NCI-H1694 (cell line): ENCODE results near the gene FITM1.

ENCODE experiments used
- DNase-seq: peaks from one replicate; lab custom pipeline; 2025; lab: John Stamatoyannopoulos, UW

FITM1 gene, protein sequence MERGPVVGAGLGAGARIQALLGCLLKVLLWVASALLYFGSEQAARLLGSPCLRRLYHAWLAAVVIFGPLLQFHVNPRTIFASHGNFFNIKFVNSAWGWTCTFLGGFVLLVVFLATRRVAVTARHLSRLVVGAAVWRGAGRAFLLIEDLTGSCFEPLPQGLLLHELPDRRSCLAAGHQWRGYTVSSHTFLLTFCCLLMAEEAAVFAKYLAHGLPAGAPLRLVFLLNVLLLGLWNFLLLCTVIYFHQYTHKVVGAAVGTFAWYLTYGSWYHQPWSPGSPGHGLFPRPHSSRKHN

DNA sequence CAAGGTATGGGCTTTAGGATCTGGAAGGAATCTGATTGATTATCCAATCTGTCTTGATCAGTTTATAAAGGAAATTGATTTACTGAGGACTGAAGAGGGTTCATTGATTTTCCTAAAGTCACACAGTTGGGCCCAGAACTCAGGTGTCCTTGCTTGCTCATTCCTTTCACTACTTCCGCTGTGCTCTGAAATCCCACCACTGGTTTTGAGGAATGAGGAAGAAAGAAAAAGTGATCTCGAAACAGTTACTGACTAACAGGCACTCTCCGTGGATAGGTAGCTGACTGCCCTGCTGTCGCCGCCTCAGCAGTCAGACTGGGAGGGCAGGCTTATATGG is at the start of gene FITM1:
Gene FITM1, plus strand, starts transcription at position 280 of the 337 bp plus-strand sequence. CDS start 905 bp downstream, outside the sequence.
- no peak for DNase-seq

DNA sequence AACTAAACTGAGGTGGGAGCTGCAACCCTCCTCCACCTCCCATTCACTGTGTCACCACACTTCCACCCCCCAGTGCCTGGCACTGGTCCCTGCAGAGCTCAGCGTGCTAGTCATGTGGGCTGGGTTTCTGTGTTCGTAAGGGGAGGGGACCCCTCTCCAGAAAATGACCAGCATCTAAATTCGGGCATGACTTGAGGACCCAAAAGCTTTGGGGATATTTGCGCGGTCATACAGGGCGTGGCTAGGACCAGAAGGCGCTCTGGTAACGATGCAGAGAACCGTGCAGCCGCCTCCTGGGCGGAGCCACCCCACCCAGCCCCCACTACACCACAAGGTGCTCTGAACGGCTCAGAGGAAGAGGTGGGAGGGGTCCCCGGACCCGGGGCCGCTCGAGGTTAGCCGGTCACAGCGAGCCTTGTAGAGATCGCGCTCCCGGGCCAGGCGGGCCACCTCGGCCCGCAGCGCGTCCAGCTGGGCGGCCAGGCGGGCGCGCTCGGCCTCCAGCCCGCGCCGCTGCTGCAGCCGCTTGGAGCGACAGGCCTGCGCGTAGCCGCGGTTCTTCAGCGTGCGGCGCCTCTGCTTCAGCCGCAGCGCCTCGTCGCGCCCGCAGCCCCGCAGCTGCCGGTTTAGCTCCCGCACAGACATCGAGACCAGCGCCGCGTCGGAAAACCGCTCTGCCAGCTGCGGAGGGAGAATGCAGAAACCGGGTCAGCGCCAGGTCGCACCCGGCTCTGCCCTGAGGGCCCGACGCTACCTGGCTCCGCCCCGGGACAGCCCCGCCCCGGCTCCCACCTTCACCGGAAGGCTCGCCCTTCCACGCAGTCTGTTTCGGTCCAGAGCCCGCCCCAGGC is 49.3 kb upstream of the FITM1 start:
- DNase-seq, result peak; percentile 80

DNA sequence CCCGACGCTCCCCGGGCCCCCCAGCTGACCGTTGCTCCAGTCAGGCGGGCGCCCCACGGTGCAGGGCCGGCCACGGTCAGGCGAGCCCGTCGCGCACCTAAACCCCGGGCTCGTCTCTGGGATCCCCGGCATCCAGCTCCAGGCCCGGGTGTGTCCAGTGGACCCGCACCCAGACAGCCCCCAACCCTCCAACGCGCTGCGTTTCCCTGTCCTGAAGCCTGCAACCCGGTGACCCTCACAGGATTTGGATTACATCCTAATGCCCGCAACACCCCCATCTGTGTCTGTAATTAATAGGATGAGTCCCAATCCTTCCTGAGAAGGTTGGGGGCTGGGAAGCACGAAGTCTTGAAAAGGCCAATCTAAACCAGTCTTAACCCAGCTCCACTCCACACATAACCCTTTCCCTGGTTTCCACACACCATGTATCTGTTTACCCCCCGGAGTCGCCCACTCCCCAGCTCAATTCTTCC is 48.7 kb upstream of the FITM1 start:
- no peak for DNase-seq

DNA sequence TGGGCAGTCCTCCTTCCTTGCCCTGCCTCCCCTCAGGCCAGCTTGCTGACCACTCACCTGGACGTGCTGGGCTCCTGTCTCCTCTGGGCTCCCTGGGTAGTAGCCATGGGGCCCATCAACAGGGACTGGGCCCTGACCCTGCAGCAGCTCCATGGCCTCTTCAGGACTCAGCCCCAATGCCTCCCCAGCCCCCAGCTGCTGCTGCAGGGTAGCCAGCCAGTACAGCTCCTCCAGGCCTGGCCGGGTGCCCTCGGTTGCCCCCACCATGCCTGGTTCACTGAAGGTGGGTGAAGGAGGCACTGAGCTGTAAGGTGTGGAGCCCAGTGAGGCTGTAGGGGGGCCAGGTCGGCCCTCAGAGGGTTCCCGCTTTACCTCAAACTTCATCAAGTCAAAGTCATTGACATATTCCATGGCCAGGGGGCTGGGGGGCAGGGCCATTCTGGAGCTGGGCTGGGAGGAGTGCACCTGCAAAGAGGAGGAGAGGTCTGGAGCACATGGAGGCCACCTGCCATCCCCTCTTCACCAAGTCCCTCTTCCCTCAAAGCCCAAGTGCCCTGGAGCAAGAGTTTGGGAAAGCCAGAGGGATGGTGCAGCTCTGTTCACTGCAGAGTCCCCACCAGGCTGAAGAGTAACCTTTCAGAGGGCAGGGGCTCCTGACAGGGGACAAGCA is 47.9 kb upstream of the FITM1 start:
- no peak for DNase-seq

DNA sequence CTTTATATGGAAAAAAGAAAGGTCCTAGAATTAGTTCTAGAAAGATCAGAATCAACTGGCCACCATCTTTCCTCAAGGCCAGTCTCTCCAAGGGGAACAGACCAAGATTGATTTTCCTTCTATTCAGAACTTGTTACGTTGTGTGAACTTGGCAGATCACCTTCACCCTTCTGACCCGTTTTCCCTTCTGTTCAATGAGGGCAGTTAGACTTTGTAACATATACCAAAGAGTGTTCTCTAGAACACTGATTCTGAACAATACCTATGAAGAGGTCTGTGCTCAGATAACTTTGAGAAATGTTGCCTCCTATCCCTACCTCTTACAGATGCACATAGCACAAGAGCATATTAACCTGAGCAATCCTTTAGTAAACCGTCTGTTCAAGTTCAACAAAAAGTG is 47.0 kb upstream of the FITM1 start:
- DNase-seq, result no peak

DNA sequence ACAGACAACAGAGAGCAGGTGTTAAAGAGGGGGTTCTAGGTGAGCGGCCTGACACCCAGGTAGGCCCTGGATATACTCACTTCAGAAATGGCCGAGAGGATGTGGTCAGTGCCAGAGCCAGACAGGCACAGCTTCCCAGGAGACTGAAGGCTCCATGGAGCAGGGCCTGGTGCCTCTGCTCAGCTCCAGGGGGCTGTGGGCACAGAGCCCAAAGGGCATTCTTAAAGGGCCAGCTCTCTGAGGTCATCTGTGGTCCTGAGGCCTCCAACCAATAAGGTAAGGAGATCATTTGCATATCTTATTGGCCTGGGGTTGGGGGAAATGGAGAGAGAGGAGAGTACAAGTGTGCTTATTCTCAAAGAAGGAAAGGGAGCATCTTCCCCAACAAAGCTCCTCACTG is 46.0 kb upstream of the FITM1 start:
- DNase-seq, result no peak

DNA sequence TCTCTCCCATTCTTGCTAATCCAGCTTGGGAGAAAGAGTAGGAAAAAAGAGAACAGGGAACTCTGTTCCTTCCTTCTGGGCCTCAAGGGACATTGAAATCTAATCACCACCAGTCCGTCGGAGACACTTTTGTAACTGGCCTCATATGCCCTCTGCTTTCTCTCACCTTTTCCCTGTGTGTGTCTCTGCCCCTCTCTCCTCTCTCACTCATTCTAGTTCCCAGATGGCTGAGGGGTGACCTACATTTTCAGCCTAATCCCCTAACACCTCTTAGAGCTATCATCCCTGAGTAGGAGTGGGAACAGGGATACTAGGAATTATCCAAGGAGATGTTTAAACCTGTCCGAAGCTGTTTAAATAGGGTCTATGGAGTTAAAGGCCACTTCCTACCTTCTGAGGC is 45.2 kb upstream of the FITM1 start:
- no peak for DNase-seq

DNA sequence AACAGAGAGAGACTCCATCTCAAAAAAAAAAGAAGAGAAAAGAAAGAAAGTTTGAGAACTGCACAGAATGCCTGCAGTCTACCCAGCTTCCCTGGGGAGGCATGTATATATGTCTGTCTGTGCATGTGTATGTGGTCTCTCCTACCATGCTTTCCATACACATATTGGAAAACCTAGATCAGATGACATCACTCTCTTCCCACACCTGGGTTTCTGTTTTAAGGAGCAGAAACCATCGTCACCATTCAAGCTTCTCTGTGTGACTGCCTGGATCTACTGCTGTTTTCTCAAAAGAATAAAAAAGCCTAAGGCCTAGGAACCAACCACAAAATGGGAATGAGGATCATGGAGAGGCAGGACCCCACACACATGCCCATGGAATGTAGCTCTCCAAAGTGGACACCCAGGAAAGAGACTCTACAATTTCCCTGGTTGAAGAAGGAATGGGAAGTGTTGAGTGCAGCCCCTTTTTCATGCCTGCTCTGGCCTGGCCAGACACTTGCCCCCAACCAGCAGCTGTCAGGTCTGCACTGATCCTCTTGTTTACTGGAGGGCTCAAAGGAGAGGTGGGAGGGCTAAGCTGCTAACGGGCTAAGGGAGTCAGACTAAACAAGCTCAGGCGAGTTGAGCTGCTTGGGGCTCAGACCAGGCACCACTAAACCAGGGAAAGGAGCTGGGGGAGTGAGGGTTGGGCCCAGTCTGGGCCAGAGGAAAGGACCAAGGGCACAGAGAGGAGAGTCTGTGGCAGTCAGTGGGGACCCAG is 44.1 kb upstream of the FITM1 start:
- no peak for DNase-seq

DNA sequence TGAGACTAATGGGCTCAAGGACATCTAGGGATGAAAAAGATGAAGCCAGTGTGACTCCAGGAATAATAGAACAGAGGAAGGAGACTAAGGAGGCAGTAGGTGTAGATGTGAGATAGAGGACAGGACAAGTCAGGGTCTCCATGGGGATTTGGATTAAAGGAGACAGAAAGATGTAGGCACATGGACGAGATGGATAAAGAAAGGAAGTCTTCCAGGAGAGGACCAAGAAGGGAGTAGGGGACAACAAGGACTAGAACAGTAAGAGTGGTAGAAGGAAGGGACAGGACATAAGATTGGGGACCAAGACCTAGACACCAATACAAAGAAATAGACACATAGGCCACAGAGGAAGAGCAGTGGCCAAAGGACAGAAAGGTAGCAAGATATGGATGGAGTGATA is 43.5 kb upstream of the FITM1 start:
- DNase-seq, result no peak

DNA sequence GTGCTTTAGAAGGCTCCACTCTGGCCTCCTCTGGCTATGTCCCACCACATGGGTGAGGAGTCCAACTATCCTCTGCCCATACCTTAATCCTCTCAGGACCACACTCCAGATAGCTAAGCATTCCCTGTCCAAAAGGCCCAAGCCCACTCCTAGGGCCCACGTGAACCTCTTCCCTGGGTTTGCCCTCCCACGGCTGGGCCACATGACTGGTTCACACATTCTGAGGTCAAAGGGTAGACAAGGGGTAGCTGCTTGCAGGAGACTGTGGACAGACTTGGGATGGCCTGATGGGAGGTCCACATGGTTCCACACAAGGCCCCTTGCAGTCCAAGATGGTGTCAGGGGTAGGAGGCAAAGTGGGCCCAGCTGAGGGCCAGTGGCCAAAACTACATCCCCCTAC is 42.4 kb upstream of the FITM1 start:
- no peak for DNase-seq

DNA sequence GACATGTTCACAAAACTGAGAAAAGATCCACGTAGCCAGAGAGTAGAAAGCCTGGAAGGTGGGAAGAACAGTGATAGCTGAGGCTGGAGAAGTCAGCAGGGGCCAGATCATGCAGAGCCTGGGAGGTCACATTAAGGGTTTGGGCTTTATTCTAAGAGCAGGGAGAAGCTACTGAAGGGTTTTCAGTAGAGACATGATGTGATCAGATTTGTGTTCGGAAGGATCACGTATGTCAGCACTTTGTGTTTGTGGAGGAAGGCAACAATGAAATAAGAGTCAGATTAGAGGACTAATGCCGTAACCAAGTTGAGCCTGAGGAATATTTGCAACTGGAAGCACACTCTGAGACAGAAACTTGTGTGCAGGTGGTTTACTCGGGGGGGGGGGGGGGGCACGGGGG is 40.6 kb upstream of the FITM1 start:
- no peak for DNase-seq

DNA sequence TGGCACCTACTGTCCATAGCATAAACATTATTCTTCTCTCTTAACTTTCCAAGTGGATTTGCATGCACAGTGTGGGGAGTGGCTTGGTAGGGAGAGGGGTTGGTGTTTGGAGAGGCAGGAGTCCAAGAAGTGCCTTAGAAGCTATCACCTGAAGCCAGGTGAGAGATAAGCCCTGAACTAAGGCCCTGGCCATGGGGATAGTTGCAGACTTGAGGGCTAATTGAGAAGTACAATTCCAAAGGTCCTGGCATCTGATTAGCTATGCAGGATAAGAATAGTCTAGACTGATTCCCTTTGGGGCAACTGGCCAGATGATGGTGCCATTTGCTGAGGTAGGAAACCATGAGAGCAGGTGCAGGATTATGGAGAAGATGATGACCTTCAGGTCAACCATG is 38.4 kb upstream of the FITM1 start:
- DNase-seq, result no peak

DNA sequence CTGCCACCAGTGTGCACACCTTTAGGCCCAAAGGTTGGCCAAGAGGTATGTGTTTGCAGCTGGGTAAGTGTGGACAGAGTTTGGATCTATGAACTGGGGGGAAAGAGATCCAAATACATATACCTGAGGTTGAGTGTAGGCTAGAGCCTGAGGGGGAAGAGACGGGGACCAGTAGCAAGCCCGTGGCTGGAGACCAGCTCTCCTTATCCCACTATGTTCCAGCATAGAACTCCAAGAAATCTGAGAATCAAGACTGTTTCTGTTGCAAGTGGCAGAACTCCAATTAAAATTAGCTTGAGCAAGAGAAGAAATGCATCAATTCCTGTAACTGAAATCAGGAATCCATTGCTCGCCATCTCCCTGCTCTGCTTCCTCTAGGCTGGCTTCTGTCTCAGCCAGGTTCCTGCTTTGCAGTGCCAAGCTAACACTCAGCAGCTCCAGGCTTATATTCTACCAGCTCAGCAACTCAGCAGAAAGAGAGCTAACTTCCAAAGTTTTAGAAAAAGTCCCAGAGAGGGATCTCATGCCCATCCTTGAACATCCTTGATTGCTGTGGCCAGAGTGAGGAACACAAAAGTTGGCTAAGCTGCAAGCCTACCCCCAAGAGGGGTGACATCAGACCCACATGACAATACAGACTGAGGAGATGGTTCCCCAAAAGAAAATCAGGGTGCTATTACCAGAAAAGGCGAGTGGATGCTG is 37.8 kb upstream of the FITM1 start:
- DNase-seq, result no peak

DNA sequence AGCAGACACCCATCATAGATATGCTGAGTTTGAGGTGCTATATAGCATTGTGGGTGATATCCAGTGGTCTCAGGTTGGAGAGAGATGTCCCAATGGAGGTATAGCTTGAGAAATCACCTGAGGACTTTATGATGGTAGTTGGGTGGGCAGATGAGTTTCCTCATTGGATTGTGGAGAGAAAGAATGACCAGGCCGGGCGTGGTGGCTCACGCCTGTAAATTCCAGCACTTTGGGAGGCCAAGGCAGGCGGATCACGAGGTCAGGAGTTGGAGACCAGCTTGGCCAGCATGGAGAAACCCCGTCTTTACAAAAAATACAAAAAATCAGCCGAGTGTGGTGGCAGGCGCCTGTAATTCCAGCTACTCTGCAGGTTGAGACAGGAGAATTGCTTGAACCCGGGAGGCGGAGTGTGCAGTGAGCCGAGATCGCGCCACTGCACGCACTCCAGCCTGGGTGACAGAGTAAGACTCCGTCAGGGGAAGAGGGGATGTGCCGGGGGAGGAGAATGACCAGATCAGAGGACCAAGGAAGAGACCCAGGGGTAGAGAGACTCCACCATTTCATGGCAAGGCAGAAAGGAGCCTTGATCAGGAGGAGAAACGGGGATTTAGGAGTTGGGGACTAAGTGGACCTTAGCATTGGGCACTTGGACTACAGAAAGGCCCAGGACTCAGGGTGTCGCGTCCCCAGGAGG is 37.1 kb upstream of the FITM1 start:
- no peak for DNase-seq

DNA sequence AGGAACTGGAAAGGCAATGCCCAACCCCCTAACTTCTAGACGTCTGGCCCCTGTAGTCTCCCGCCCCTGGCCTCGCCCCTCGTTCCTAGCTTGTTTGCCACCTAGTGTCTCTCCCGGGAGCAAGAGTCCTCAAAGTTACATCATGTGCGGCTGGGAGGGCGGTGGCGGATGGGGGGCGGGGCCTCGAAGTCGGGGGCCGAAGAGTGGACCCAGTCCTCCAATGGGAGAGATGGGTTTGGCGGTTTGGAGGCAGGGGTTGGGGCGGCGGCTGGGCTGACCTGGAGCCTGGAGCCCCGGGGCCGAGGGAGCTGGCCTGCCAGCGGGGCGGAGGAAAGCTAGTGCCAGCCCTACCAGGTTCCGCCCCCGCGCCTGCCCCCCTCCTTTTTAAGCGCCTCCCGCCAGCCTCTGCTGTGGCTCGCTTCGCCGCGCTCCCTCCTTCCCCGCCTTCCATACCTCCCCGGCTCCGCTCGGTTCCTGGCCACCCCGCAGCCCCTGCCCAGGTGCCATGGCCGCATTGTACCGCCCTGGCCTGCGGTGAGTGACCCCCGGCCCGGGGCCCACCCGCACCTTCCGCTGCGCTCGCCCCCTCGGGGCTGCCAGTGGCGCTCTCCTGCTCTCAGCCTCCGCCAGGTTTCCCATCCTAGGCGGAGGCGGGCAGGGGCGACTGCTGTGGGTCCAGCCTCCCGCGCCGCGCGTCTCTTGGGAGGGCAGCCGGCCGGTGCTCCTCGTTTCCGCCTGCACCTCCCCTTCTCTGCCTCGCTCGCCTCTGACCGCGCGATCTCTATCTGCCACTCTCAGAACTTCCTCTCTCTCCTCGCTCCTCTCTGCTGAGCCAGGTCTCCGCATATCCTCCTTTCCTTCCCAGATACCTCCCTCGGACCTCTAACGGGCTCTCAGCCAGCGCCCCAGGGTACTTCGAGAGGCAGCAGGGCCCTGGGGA is 36.3 kb upstream of the FITM1 start, which contains the start of gene PCK2:
Gene PCK2, plus strand, starts transcription at position 411 of the 940 bp plus-strand sequence. Its CDS starts 95 bp downstream, at position 506.
- peak; percentile 60 for DNase-seq

DNA sequence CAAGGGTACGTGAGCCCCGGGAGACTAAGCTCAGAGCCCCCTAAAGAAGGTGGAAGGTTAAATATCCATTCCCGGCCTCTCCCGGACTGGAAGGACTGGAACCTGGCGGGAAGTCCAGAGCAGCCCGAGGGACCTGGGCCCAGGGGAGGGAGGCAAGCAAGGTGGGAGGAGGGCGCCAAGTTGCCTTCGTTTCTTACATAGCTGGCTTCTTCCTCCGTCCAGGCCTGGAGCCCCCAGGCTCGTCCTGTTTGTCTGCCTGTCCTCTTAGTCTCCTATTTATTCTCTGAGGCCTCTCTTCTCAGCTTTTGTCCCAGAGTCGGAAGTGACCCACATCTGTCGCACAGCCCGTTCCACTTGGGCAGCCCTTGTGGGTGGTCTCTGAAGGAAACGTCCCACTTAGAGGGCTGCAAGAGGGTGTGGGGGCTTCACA is 35.6 kb upstream of the FITM1 start:
- DNase-seq, result no peak

DNA sequence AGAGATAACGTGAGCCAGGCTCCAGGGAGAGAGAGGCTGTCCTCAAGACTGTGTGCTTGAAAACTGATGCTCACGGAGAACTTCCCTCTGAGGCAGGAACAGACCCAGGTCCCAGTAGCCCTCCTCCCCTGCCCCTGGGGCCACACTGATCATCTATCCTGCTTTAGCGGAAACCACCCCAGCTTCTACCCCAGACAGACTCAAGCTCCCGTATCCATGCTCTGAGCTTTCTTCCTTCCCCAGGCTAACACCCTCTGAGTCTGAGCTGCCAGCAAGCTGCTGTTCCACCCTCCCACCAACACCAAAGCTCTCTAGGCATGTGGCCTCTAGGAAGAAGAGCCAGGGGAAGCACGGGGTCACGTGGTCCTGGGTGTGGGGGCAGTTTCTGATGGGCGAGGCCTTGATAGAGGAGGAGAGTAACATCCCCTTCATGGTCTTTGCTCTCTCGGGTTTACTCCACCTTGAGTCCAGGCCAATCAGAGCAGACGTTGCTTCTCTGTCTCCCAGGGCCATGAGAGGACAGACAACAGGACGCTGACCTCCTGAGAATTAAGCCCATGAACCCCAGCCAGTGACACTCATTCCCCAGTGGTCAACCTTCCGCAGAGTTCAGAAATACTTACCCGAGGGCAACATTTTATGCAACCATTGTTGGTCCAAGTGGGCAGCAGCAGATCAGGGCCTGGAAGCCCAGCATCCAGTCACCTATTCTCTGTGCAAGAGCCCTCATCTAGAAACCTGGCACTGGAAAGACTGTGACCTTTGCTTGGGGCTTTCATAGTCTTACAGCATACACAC is 35.0 kb upstream of the FITM1 start:
- no peak for DNase-seq

DNA sequence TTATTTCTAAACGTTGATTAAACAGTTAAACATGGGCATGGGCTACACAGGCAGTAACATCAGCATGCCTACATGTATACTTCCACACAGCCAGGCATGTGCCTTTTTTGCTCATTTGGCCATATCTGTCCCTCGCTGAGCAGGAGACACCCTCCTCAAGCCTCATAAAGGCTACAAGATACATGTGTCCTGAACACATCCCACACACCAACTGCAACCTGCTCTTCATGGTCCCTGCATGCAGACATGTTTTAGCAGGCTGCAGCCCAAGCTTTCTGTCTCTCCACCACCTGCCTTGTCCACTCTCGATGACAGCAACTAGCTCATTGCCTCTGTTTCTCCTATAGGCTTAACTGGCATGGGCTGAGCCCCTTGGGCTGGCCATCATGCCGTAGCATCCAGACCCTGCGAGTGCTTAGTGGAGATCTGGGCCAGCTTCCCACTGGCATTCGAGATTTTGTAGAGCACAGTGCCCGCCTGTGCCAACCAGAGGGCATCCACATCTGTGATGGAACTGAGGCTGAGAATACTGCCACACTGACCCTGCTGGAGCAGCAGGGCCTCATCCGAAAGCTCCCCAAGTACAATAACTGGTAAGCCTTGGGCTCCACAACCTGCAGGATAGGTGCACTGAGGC is 33.8 kb upstream of the FITM1 start:
- no peak for DNase-seq
